WERI-Rb-1 (cell line): ENCODE measurements around the gene IL13.

Source experiments
- DNase-seq: peaks from one replicate; pipeline ENCODE4 v3.0.0-alpha.2; 2020
- H3K27ac ChIP-seq: fragments of 250-450 bp; sonication (Bioruptor Pico); 2 replicates; pipeline ENCODE4 v1.5.1; 2020; ENCODE audit warnings: mild to moderate bottlenecking, moderate library complexity
- H3K27me3 ChIP-seq: fragments of 250-450 bp; sonication (Bioruptor Pico); 2 replicates; pipeline ENCODE4 v1.5.1; 2021; ENCODE audit warnings: mild to moderate bottlenecking, low read depth, moderate library complexity; ENCODE audit not compliant: insufficient read depth, severe bottlenecking
- H3K36me3 ChIP-seq: fragments of 250-450 bp; sonication (Bioruptor Pico); 2 replicates; pipeline ENCODE4 v1.5.1; 2020; ENCODE audit warnings: mild to moderate bottlenecking, moderate library complexity
- H3K4me3 ChIP-seq: 2 replicates; pipeline ENCODE4 v1.5.1; 2011; ENCODE audit warnings: low read depth, mild to moderate bottlenecking, control low read depth, low read length
- H3K9me3 ChIP-seq: fragments of 250-450 bp; sonication (Bioruptor Pico); 2 replicates; pipeline ENCODE4 v1.5.1; 2021; ENCODE audit warnings: mild to moderate bottlenecking, moderate library complexity; ENCODE audit not compliant: severe bottlenecking
- CTCF ChIP-seq: IDR thresholded peaks from 2 replicates; pipeline ENCODE4 v1.5.1; 2011; ENCODE audit warnings: low read depth, mild to moderate bottlenecking, control low read depth, inconsistent platforms, low read length

Gene IL13

DNA sequence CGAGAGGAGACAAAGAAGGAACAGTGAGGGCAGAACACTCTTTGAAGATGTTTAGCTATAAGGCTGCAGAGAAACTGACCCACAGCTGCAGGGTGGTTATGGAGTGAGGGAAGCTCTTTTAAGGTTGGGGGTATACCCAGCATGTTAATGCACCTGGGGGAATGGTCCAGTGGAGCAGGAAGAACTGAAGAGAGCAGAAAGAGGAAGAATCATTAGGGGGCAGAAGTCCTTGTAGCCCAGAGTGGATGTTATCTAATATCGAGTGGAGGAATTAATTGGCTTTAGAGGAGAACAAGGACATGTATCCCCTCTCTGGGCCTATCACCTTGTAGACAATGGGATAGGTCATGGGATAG, 23.5 kb downstream of the IL13 start:
- DNase-seq = no peak
- Histone ChIP-seq H3K9me3 (no peaks in the 10 kb centered on the region), H3K36me3 (no peaks in the 10 kb centered on the region), H3K27ac (no peak overlapping the region), H3K27me3 (no peaks in the 10 kb centered on the region), H3K4me3 (no peak overlapping the region)
- no peak for TF ChIP-seq CTCF

GRCh38 chr5:132681983-132682382, 24.0 kb downstream of the IL13 start:
- Histone ChIP-seq H3K9me3 (no peaks in the 10 kb centered on the region), H3K4me3 (no peak overlapping the region), H3K36me3 (no peaks in the 10 kb centered on the region), H3K27me3 (no peaks in the 10 kb centered on the region), H3K27ac (no peak overlapping the region)
- no peak for DNase-seq
- TF ChIP-seq CTCF = no peak

DNA sequence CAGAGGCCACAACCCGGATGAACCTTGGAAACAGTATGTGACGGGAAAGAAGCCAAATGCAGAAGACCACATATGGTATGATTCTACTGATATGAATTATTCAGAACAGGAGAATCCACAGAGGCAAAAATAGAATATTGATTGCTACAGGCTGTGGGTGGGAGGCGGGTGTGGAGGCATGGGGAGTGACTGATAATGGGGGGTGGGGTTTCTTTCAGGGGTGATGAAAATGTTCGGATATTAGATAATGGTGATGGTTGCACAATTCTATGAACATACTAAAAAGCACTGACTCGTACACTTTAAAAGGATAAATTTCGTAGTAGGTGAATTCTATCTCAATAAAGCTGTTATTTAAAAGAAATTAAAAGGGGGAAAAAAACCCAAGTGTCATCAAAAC, 26.5 kb downstream of the IL13 start:
- no peak for DNase-seq
- no peak overlapping the region for H3K4me3 ChIP-seq
- TF ChIP-seq CTCF = no peak
- H3K36me3 ChIP-seq = no peaks in the 10 kb centered on the region
- no peaks in the 10 kb centered on the region for H3K27me3 ChIP-seq
- no peaks in the 10 kb centered on the region for H3K9me3 ChIP-seq
- H3K27ac ChIP-seq = no peak overlapping the region

- no peak overlapping the region for H3K27ac ChIP-seq
- H3K27me3 ChIP-seq = no peaks in the 10 kb centered on the region
- no peak for TF ChIP-seq CTCF
Observed at GRCh38 chr5:132684922-132685720, 27.1 kb downstream of the IL13 start.

DNA sequence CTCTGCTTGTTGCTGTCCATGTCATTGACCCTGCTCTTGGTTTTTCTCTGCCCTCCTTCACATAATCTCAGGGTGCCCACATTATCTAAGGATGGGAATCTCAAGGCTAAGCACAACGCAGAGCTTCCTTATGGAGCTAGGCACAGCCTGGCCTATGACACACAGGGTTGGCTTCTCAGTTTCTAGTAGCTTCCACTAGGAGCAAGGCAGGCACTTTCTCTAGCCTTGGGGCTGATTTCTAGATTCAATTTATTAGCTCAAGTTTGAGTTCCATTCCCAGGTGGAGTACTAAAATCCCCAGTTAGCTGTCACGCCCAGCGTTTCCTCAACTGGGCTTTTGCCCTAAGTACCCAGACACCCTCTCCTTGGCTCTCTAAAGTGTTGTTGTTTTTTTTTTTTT, 28.2 kb downstream of the IL13 start:
- H3K4me3 ChIP-seq = no peak overlapping the region
- no peak overlapping the region for H3K27ac ChIP-seq
- TF ChIP-seq CTCF = no peak
- H3K9me3 ChIP-seq = no peaks in the 10 kb centered on the region
- no peaks in the 10 kb centered on the region for H3K27me3 ChIP-seq
- no peak for DNase-seq
- no peaks in the 10 kb centered on the region for H3K36me3 ChIP-seq

More at GRCh38 chr5:132684922-132685720, 27.1 kb downstream of the IL13 start:
- DNase-seq = no peak
- Histone ChIP-seq H3K36me3 (no peaks in the 10 kb centered on the region), H3K9me3 (no peaks in the 10 kb centered on the region), H3K4me3 (no peak overlapping the region)

DNA sequence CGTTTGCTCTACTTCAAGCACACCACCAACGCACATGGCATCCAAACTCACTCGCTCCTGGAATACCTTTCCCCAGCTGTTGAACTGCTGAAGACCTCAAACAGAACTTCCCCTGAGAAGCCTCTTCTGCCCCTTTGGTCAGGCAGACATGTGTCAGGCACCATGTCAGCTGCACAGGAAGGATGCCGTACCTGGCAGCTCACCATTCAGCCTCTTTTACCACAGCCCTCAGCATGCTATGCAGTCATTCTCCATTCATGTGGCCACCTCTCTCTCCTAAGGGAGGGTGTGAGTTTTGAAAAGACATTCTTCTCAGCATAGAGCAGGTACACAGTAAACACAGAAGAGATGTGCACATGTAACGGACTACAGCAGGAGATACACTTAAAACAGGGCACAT, 30.0 kb downstream of the IL13 start:
- Histone ChIP-seq H3K27ac (no peak overlapping the region), H3K4me3 (no peak overlapping the region), H3K9me3 (no peaks in the 10 kb centered on the region), H3K27me3 (no peaks in the 10 kb centered on the region), H3K36me3 (no peaks in the 10 kb centered on the region; the same call in 1 of the 2 replicates)
- TF ChIP-seq CTCF = no peak
- no peak for DNase-seq
